Activated CD4-positive, alpha-beta T cell treated with anti-CD3 and anti-CD28 coated beads for 4 hours (primary cell): ENCODE results near the gene SECISBP2.
"Not testable (repeated sequence)": the region's sequence is repeated elsewhere in the genome, so short reads cannot be mapped to it uniquely, and the experiment has no call there.

Experiments used
- DNase-seq, 2 donors: peaks; one replicate each; pipeline ENCODE4 v3.0.0-alpha.2; 2020

SECISBP2 gene

GRCh38 chr9:89318123-89319014 is at the start of gene SECISBP2:
Gene SECISBP2 (plus strand): TSS chr9:89318500. CDS start chr9:89318577, 77 bp downstream.
- DNase-seq = peak; percentile 92 to 94

- DNase-seq = no peak
These were observed 44.6 kb upstream of the SECISBP2 start for GRCh38 chr9:89273528-89274279.

- no peak for DNase-seq
These were observed 43.5 kb upstream of the SECISBP2 start for GRCh38 chr9:89274838-89275237.

GRCh38 chr9:89276040-89276439 is 42.3 kb upstream of the SECISBP2 start:
- DNase-seq = not testable (repeated sequence)

GRCh38 chr9:89277043-89277442 is 41.3 kb upstream of the SECISBP2 start:
- DNase-seq = no peak

- peak; percentile 9 to 20 for DNase-seq
These were observed 40.8 kb upstream of the SECISBP2 start for GRCh38 chr9:89277454-89277853.

GRCh38 chr9:89278551-89278950 is 39.7 kb upstream of the SECISBP2 start:
- no peak for DNase-seq

- DNase-seq = peak in 1 of 2 donors; percentile 30
These were observed 39.1 kb upstream of the SECISBP2 start for GRCh38 chr9:89278997-89279739.

GRCh38 chr9:89281106-89281505 is 37.2 kb upstream of the SECISBP2 start:
- no peak for DNase-seq

GRCh38 chr9:89282248-89282968 is 35.9 kb upstream of the SECISBP2 start:
- not testable (repeated sequence) for DNase-seq

GRCh38 chr9:89284076-89284475 is 34.2 kb upstream of the SECISBP2 start:
- no peak for DNase-seq

GRCh38 chr9:89291741-89292140 is 26.6 kb upstream of the SECISBP2 start:
- no peak for DNase-seq

GRCh38 chr9:89293014-89293413 is 25.3 kb upstream of the SECISBP2 start:
- DNase-seq = no peak

- DNase-seq = no peak
These were observed 22.9 kb upstream of the SECISBP2 start for GRCh38 chr9:89295400-89295799.

GRCh38 chr9:89301996-89302395 is 16.3 kb upstream of the SECISBP2 start:
- not testable (repeated sequence) for DNase-seq

GRCh38 chr9:89304020-89304833 is 14.1 kb upstream of the SECISBP2 start:
- DNase-seq = no peak

GRCh38 chr9:89304834-89305188 is 13.5 kb upstream of the SECISBP2 start:
- DNase-seq = no peak

- DNase-seq = no peak
These were observed 12.4 kb upstream of the SECISBP2 start for GRCh38 chr9:89305868-89306267.

- DNase-seq = no peak
These were observed 9.1 kb upstream of the SECISBP2 start for GRCh38 chr9:89309166-89309565.

- DNase-seq = peak; percentile 20 to 32
These were observed 8.5 kb upstream of the SECISBP2 start for GRCh38 chr9:89309608-89310474.
